Measurements from ENCODE around the gene C20orf204. TPM values are rescaled to one million over a fixed set of nuclear protein-coding genes. Genes with fewer than 3 reads are reported as not detected.
A peak's percentile ranks its signal among the peaks of the same experiment; 100 is the strongest.
"Not testable (repeated sequence)": the region's sequence is repeated elsewhere in the genome, so short reads cannot be mapped to it uniquely, and the experiment has no call there.

C20orf204 gene
- 2.3 and 6.6 TPM in 2 replicates for polyA plus RNA-seq (2014; cell fraction: cytosol; rRNA removed)
- 32.8 and 42.2 TPM in 2 replicates for polyA plus RNA-seq (2014; cell fraction: nucleus; rRNA removed)

- DNase-seq (ENCODE audit: low spot score) = peak; percentile 83
Measured at GRCh38 chr20:64035933-64036345, at the start of gene C20orf204. Gene C20orf204 (plus strand): TSS chr20:64036182. CDS start chr20:64036324, 142 bp downstream.

- no peak for DNase-seq (ENCODE audit: low spot score)
Measured at GRCh38 chr20:64000906-64001305, 35.1 kb upstream of the C20orf204 start.

- no peak for DNase-seq (ENCODE audit: low spot score)
Measured at GRCh38 chr20:64001607-64002011, 34.4 kb upstream of the C20orf204 start.

- DNase-seq (ENCODE audit: low spot score) = no peak
Measured at GRCh38 chr20:64003960-64004725, 31.8 kb upstream of the C20orf204 start.

GRCh38 chr20:64005394-64005793, 30.6 kb upstream of the C20orf204 start:
- no peak for DNase-seq (ENCODE audit: low spot score)

- no peak for DNase-seq (ENCODE audit: low spot score)
Measured at GRCh38 chr20:64006490-64006889, 29.5 kb upstream of the C20orf204 start.

- DNase-seq (ENCODE audit: low spot score) = no peak
Measured at GRCh38 chr20:64006902-64007301, 29.1 kb upstream of the C20orf204 start.

GRCh38 chr20:64009811-64010387, 26.1 kb upstream of the C20orf204 start:
- DNase-seq (ENCODE audit: low spot score) = no peak

GRCh38 chr20:64010711-64011237, 25.2 kb upstream of the C20orf204 start:
- DNase-seq (ENCODE audit: low spot score) = no peak

GRCh38 chr20:64011366-64011779, 24.6 kb upstream of the C20orf204 start:
- DNase-seq (ENCODE audit: low spot score) = no peak

- DNase-seq (ENCODE audit: low spot score) = not testable (repeated sequence)
Measured at GRCh38 chr20:64012385-64013154, 23.4 kb upstream of the C20orf204 start.

- no peak for DNase-seq (ENCODE audit: low spot score)
Measured at GRCh38 chr20:64015635-64016034, 20.3 kb upstream of the C20orf204 start.

- no peak for DNase-seq (ENCODE audit: low spot score)
Measured at GRCh38 chr20:64021124-64021975, 14.6 kb upstream of the C20orf204 start.

- DNase-seq (ENCODE audit: low spot score) = no peak
Measured at GRCh38 chr20:64022671-64023360, 13.2 kb upstream of the C20orf204 start.

- DNase-seq (ENCODE audit: low spot score) = no peak
Measured at GRCh38 chr20:64023361-64024140, 12.4 kb upstream of the C20orf204 start.

- no peak for DNase-seq (ENCODE audit: low spot score)
Measured at GRCh38 chr20:64024141-64024990, 11.6 kb upstream of the C20orf204 start.

GRCh38 chr20:64025101-64025825, 10.7 kb upstream of the C20orf204 start:
- DNase-seq (ENCODE audit: low spot score) = no peak
